GM21423 (cell line): Measurements from ENCODE around the gene GNAQ.
"Not testable (repeated sequence)": the region's sequence is repeated elsewhere in the genome, so short reads cannot be mapped to it uniquely, and the experiment has no call there.

ENCODE experiments used
- ATAC-seq: cut with Tn5 transposase; IDR thresholded peaks from one replicate; pipeline ENCODE4 v1.9.1; 2021; ENCODE audit warnings: mild to moderate bottlenecking, moderate library complexity; ENCODE audit not compliant: unreplicated experiment

Gene GNAQ

GRCh38 chr9:77800924-77801551, 230.6 kb downstream of the GNAQ start:
- no peak for ATAC-seq

- ATAC-seq: no peak
Observed at GRCh38 chr9:77798140-77798539, 233.5 kb downstream of the GNAQ start.

GRCh38 chr9:77794985-77795384, 236.6 kb downstream of the GNAQ start:
- no peak for ATAC-seq

- ATAC-seq: no peak
Observed at GRCh38 chr9:77793849-77794248, 237.8 kb downstream of the GNAQ start.

GRCh38 chr9:77789891-77790290, 241.7 kb downstream of the GNAQ start:
- no peak for ATAC-seq

- ATAC-seq: no peak
Observed at GRCh38 chr9:77785341-77785740, 246.3 kb downstream of the GNAQ start.

GRCh38 chr9:77783518-77783917, 248.1 kb downstream of the GNAQ start:
- no peak for ATAC-seq

GRCh38 chr9:77779010-77779409, 252.6 kb downstream of the GNAQ start:
- no peak for ATAC-seq

GRCh38 chr9:77773381-77773780, 258.2 kb downstream of the GNAQ start:
- no peak for ATAC-seq

GRCh38 chr9:77772646-77773045, 259.0 kb downstream of the GNAQ start:
- ATAC-seq: no peak

- ATAC-seq: no peak
Observed at GRCh38 chr9:77771171-77771570, 260.4 kb downstream of the GNAQ start.

GRCh38 chr9:77770340-77770739, 261.3 kb downstream of the GNAQ start:
- ATAC-seq: no peak

GRCh38 chr9:77769246-77769645, 262.4 kb downstream of the GNAQ start:
- no peak for ATAC-seq

GRCh38 chr9:77766587-77766986, 265.0 kb downstream of the GNAQ start:
- ATAC-seq: no peak

- no peak for ATAC-seq
Observed at GRCh38 chr9:77765781-77766259, 265.8 kb downstream of the GNAQ start.

GRCh38 chr9:77764894-77765780, 266.5 kb downstream of the GNAQ start:
- no peak for ATAC-seq

GRCh38 chr9:77763566-77763965, 268.0 kb downstream of the GNAQ start:
- no peak for ATAC-seq

GRCh38 chr9:77760919-77761318, 270.7 kb downstream of the GNAQ start:
- not testable (repeated sequence) for ATAC-seq

GRCh38 chr9:77759391-77759790, 272.2 kb downstream of the GNAQ start:
- ATAC-seq: no peak

GRCh38 chr9:77756449-77756848, 275.2 kb downstream of the GNAQ start:
- no peak for ATAC-seq

GRCh38 chr9:77753180-77753579, 278.4 kb downstream of the GNAQ start:
- ATAC-seq: no peak

GRCh38 chr9:77752554-77752953, 279.1 kb downstream of the GNAQ start:
- no peak for ATAC-seq
